Mammary epithelial cell (primary cell): ENCODE measurements around the gene GABRG3.

Source experiments
- CTCF ChIP-seq, 2 donors: IDR thresholded peaks in 1 of 2; conservative IDR thresholded peaks in 1 of 2; 2 replicates each; pipeline ENCODE4 v1.5.1; 2011 to 2012; ENCODE audit warnings: inconsistent platforms in 2 of 2, low read length in 2 of 2, mild to moderate bottlenecking in 2 of 2, control low read depth in 1 of 2, low read depth in 1 of 2; ENCODE audit not compliant: insufficient read depth in 1 of 2; ENCODE audit errors: extremely low read depth in 1 of 2
- EZH2 ChIP-seq: IDR thresholded peaks from 2 replicates; pipeline ENCODE4 v1.6.1; 2012; ENCODE audit warnings: low read length, inconsistent platforms, borderline replicate concordance

GRCh38 chr15:27074179-27074578, 103.2 kb downstream of the GABRG3 start:
- TF ChIP-seq CTCF (conservative IDR thresholded peaks at IDR 0.05 in 1 of 2, IDR thresholded peaks at IDR 0.05 in 1 of 2; ENCODE audit: extremely low read depth in 1 of 2, insufficient read depth in 1 of 2, low read depth in 1 of 2, low read length in 2 of 2) (no peak), EZH2 (no peak)
